Measurements from ENCODE around the gene TPST2.

TPST2 gene

DNA sequence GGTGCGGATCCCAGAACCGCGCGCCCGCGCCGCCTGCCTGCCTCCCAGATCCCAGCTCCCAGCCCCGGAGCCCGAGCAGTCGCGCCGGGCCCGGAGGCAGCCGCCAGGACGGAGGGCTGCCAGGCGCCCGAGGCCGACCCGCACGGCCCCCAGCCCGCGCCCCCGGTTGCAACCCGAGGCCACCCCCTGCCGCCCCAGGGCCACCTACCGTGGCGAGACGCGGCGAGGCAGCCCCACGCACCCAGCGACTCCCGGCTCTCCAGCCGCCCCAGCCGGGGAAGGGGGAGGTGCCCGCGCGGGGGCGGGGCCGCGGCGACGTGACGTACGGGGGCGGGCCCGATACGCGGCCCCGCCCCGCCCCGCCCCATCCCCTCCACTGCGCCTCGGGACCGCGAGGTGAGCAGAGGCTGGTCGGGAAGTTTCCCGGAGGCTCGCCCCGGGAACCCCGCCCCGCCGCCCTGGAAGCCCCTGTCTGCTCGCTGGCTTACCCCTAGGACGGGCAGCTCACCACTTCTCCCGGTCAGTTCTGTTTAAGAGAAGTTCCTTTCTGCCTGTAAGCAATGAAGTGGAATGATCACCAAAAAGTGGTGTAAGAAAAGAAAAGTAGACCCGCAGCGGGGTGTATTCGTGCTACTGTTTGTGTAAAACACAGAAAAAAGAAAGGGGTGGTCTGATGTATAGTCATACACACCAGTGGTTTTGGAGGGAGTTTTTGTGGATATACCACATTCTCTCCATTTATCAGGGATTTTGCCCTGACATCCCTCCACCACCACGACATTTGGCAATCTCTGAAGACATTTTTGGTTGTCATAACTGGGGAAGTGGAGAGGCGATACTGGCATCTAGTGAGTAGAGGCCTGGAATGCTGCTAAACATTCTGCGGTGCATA is at the start of gene TPST2:
Gene TPST2, minus strand, starts transcription at position 288 of the 892 bp plus-strand sequence. CDS start 48,502 bp downstream, outside the sequence.
- peak within 1 kb of the TSS; percentile 74 for H3K27ac ChIP-seq
- TF ChIP-seq, protein P1, sequence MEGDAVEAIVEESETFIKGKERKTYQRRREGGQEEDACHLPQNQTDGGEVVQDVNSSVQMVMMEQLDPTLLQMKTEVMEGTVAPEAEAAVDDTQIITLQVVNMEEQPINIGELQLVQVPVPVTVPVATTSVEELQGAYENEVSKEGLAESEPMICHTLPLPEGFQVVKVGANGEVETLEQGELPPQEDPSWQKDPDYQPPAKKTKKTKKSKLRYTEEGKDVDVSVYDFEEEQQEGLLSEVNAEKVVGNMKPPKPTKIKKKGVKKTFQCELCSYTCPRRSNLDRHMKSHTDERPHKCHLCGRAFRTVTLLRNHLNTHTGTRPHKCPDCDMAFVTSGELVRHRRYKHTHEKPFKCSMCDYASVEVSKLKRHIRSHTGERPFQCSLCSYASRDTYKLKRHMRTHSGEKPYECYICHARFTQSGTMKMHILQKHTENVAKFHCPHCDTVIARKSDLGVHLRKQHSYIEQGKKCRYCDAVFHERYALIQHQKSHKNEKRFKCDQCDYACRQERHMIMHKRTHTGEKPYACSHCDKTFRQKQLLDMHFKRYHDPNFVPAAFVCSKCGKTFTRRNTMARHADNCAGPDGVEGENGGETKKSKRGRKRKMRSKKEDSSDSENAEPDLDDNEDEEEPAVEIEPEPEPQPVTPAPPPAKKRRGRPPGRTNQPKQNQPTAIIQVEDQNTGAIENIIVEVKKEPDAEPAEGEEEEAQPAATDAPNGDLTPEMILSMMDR (conservative IDR thresholded peaks at IDR 0.05) = no peak
- TF ChIP-seq ZFX (IDR thresholded peaks at IDR 0.05) = no peak

DNA sequence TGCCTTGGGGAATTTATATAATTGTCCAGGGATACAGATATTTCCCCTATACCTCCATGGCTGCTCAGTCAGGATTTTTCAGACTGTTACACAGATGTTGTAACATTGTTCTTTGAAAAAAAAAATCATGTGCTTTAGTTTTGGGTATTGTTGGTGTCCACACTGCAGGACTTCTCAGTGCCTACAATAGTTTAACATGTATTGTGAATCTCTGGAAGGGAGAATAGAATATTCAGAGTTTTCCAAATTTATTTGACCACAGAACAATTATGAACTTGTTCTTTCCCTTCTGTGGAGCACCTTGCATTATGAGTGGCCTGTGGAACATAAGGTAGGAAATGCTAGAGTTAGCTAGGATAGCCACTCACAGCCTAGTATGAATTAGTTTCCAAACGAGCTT is 46.4 kb upstream of the TPST2 start:
- H3K27ac ChIP-seq = no peak overlapping the region
- TF ChIP-seq, protein P1 (conservative IDR thresholded peaks at IDR 0.05) = no peak
- no peak for TF ChIP-seq ZFX (IDR thresholded peaks at IDR 0.05)

DNA sequence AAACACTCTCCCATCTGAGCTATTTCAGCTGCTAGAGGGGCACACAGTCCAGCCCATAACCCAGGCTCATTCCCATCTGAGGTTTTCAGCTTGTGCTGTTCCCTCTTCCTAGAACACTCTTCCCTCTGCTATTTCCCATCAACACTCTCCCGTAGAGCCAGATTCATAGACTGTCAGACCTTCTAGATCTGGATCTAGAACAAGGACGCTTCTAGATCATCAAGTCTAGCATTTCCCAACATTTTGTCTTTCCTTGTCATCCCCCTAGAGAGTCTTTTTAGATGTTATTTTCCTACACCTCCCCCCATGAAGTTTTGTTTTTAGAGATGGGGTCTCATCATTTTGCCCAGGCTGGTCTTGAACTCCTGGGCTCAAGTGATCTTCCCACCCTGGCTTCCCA is 45.2 kb upstream of the TPST2 start:
- H3K27ac ChIP-seq = no peak overlapping the region
- TF ChIP-seq, protein P1 (conservative IDR thresholded peaks at IDR 0.05) = no peak
- TF ChIP-seq ZFX (IDR thresholded peaks at IDR 0.05) = no peak

DNA sequence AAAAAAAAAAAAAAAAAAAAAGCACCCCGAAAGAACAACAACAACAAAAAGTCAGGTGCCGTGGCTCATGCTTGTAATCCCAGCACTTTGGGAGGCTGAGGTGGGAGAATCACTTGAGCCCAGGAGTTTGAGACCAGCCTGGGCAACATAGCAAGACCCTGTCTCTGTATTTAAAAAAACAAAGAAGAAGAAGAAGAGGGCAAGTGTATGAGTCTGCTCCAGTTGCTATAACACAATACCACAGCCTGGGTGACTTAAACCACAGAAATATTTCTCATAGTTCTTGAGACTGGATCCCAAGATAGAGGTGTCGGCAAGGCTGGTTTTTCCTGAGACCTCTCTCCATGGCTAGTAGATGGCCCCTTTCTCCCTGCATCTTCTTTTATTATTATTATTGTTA is 44.3 kb upstream of the TPST2 start:
- TF ChIP-seq, protein P1 (conservative IDR thresholded peaks at IDR 0.05) = no peak
- no peak for TF ChIP-seq ZFX (IDR thresholded peaks at IDR 0.05)
- H3K27ac ChIP-seq = no peak overlapping the region

DNA sequence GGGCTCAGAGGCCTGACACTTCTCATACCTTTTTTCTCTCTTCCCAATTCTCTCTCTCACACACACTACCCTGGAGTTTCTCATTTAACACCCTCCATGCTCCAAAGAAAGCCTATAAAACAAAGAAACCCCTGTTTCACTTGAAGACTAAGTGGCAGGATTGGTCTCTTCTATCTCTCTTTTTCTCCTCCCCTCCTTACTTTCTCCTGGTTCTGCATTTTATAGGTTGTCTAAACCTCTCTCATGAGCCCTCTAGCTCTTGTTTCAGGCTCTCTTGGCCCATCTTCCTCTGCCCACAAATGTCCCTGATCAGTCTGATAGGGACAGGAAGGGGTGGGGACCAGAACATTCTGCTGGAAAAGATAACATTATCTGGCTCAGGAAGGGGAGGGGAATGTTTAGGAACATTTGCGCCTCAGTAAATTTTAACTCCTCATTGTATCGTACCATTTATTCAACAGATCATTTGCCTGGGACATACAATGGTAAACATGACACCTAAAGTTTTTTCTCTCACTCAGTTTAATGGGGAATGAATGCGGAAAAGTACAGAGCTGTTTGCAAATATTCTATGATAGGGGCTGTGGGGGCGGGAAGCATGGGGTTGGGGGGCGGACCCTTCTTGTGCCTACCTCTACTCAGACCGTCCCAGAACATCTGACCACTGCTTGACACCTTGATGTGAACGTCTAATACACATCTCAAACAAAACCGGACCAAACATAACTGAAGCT is 42.7 kb upstream of the TPST2 start:
- no peak for TF ChIP-seq ZFX (IDR thresholded peaks at IDR 0.05)
- TF ChIP-seq, protein P1 (conservative IDR thresholded peaks at IDR 0.05) = no peak
- no peak overlapping the region for H3K27ac ChIP-seq

DNA sequence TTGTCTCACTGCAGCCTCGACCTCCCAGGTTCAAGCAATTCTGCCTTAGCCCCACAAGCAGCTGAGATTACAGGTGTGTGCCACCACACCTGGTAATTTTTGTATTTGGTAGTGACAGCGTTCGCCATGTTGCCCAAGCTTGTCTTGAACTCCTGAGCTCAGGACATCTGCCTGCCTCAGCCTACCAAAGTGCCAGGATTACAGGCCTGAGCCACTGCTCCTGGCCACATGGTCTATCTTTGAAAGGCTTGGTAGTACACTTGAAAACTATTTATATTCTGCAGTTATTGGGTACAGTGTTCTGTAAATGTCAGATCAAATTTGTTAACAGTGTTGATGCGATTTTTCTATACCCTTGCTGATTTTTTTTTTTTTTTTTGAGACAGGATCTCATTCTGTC is 41.4 kb upstream of the TPST2 start:
- no peak for TF ChIP-seq ZFX (IDR thresholded peaks at IDR 0.05)
- TF ChIP-seq, protein P1 (conservative IDR thresholded peaks at IDR 0.05) = no peak
- no peak overlapping the region for H3K27ac ChIP-seq

Measured in C4-2B (cell line).